ENCODE results near the gene SH3TC1. TPM values are rescaled to one million over a fixed set of nuclear protein-coding genes. Genes with fewer than 3 reads are reported as not detected.
A peak's percentile ranks its signal among the peaks of the same experiment; 100 is the strongest.

SH3TC1 gene
- total RNA-seq (2014; rRNA removed; shearing (Covaris generic)), result 21.5 and 28.9 TPM in 2 replicates

DNA sequence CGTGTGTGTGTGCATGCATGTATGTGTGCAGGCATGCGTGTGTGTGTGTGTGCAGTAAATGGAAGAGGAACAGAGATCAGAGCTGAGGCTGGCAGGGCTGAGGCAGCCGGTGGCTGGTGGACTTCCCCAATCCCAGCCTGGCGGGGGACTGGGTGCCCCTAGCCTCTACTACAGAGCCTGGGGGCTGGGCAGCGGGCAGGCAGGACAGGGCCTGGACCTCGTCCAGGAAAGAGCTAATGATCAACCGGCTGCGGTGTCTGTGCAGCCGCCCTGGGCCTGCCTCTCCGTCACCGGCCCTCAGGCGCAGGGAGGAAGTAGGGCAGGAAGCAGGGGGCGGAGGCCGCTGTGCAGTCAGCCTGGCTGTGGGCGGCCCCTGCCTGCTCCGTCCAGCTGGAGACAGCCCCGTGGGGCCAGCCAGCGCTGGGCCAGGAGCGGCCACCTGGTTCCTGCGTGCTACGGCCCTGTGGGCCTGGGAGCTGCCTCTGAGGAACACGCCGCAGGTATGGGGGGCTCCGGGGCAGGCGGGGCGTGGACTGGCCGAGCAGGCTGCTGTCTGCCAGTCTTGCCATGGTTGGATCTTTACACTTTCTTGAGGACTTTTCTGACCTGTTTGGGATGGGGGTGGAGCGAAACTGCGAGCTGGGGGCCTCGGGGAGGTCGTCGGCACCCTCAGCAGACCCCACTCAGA lies at the start of gene SH3TC1:
Gene SH3TC1 (plus strand): TSS at position 385 of the 688 bp plus-strand sequence. CDS start 5,905 bp downstream, outside the sequence.
- Histone ChIP-seq H3K4me1 (peaks cover 20% of the 10 kb centered on the region), H3K36me3 (no peaks in the 10 kb centered on the region), H3K9me3 (replicated peaks) (no peaks in the 10 kb centered on the region), H3K27me3 (no peaks in the 10 kb centered on the region), H3K4me3 (peak within 1 kb of the TSS; percentile 59), H3K27ac (no peak within 1 kb of the TSS; the same call in 1 of the 2 replicates)
- peak; percentile 87 to 91 for DNase-seq

DNA sequence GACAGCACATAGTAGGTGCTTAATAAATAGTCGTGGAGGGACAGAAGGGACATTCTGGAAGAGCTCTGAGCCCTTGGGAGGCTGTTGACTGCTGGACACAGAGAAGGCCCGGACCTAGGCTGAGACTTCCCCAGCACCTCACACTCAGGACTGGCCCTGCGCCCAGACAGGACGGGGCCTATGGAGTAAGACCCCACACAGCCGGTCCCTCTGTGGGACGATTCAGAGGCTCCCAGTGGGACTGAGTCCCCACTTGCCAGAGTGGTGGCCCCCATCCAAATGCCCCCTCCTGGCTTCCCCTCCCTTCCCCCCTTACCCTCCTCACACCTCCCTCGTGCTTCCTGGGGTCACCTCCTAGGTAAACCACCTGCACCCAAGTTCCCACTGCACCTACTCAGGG lies 49.4 kb upstream of the SH3TC1 start:
- DNase-seq, result no peak
- Histone ChIP-seq H3K4me1 (peaks cover 2% of the 10 kb centered on the region; the same call in 1 of the 2 replicates), H3K4me3 (no peak overlapping the region), H3K36me3 (no peaks in the 10 kb centered on the region), H3K27me3 (peaks cover 7% of the 10 kb centered on the region), H3K9me3 (replicated peaks) (no peaks in the 10 kb centered on the region), H3K27ac (no peak overlapping the region)

DNA sequence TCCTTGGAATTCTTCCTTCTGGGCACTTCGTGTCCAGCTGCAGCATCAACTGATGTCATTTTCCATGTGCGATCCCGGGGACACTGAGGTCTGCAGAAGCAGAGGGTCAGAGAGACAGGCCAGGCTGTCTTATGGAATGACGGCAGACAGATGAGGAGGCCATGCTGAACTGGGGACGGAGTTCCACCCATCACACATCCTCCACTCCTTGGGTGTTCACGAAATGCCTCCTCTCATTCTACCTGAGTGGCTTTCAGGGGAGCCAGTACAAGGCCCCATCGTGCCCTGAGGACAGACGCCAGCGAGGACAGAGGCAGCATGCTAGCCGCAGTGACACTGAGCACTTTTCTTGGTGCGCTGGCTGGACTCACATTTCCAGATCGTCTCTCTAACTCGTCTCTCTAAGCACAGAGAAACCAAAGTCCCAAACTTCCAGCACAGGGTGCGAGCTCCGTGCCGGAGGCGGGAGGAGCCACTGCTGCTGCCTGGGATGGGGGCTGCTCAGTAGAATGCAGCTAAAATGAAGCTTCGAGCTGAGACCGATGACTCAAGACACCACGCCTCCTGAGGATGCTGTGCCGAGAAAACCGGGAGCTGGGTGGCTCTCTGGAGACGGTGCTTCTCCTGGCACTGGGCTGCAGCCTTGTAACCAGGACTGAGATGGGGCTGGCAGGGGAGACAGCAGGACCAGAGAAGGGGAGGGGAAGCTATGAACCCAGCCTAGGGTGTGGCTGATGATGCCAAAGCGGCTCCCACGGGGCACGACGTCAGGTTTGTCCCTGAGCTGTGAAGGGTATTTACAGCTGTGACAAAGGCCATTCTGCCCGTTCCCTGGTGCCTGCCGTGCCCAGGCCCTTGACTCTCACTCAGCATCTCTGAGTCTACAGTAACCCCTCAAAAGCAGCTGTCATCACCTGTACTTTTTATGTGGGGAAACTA lies 48.7 kb upstream of the SH3TC1 start:
- Histone ChIP-seq H3K27me3 (peaks cover 8% of the 10 kb centered on the region), H3K36me3 (no peaks in the 10 kb centered on the region), H3K4me3 (no peak overlapping the region), H3K27ac (no peak overlapping the region), H3K9me3 (replicated peaks) (no peaks in the 10 kb centered on the region), H3K4me1 (peaks cover 5% of the 10 kb centered on the region; the same call in 1 of the 2 replicates)
- no peak for DNase-seq

DNA sequence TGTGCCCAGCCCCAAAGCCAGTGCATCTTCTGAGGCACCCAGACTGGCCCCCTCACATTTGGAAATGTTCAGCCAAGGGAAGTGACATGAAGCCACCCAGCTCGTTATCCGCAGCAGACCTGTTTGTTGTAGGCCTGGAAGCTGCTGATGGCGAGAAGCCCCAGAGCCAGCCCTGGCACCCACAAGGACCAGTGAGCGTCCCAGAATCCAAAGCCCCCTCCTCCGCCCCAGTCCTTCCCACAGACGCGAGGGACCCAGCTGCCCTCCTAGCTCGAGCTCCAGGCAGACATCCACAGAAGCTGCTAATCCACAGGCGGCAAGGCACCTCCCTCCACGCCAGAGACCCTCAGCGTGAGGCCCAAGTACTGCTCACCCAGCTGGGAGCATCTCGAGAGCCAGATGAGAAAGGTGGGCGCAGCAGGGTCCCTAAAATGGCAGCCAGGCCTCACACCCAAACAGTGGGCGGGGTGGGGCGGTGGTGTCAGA lies 47.9 kb upstream of the SH3TC1 start:
- Histone ChIP-seq H3K27me3 (peaks cover 8% of the 10 kb centered on the region), H3K4me3 (no peak overlapping the region), H3K36me3 (no peaks in the 10 kb centered on the region), H3K27ac (no peak overlapping the region), H3K4me1 (peaks cover 5% of the 10 kb centered on the region; the same call in 1 of the 2 replicates), H3K9me3 (replicated peaks) (no peaks in the 10 kb centered on the region)
- no peak for DNase-seq

DNA sequence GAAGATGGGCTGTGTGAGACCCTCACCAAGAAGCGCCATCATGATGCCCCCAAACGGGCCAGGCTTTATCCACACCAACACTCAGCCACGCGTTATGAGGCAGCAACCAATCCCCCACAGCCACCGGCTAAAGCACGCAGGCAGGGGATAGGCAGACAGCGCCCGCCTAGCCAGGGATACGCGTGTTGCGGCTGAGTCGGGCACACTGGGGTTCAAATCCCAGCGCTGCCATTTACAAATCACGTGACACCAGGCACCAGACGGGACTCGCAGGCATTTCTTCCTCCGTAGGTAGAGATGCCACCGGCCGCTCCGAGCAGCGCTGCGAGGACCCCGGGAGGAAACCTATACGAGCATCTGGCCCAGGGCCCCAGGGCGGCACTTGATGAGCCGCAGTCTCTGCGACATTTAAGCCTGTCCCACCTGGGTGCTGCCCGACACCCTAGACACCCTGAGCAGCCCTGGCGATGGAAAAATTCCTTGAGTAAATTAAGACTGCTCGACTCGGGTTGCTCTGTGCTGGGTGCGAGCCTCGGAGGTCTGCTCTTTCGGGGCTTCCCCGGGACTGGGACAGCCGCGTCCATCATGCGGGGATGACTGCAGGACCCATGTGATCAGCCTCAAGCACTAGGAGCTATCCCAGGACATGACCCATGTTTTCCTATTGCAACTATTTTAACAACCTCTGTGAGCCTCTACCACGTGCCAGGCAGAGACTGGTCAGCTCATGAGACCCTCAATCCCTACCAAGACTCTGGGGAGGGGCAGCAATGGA lies 46.8 kb upstream of the SH3TC1 start:
- Histone ChIP-seq H3K9me3 (replicated peaks) (no peaks in the 10 kb centered on the region), H3K27me3 (peaks cover 8% of the 10 kb centered on the region), H3K36me3 (no peaks in the 10 kb centered on the region), H3K4me3 (no peak overlapping the region), H3K27ac (no peak overlapping the region), H3K4me1 (peaks cover 11% of the 10 kb centered on the region)
- no peak for DNase-seq

DNA sequence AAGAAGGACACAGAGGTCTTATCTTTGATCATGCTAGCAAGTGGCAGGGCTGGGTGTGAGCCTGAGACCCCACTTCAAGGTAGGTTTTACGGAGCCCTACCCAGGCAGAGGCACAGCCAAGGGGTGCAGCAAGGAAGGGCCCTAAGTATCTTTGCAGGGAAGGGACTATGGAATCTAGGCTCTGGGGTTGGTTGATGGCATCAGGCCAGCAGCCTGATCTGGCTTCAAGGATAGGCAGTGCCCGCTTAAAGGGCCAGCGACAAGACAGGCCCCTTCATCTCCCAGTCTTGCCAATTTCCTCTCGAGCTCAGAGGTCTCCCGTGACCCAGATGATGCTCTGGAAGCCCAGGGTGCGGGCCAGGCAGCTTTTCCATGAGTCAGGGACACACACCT lies 46.2 kb upstream of the SH3TC1 start:
- Histone ChIP-seq H3K4me3 (no peak overlapping the region), H3K9me3 (replicated peaks) (no peaks in the 10 kb centered on the region), H3K27me3 (peaks cover 8% of the 10 kb centered on the region), H3K36me3 (no peaks in the 10 kb centered on the region), H3K27ac (no peak overlapping the region), H3K4me1 (peaks cover 9% of the 10 kb centered on the region)
- DNase-seq, result no peak

DNA sequence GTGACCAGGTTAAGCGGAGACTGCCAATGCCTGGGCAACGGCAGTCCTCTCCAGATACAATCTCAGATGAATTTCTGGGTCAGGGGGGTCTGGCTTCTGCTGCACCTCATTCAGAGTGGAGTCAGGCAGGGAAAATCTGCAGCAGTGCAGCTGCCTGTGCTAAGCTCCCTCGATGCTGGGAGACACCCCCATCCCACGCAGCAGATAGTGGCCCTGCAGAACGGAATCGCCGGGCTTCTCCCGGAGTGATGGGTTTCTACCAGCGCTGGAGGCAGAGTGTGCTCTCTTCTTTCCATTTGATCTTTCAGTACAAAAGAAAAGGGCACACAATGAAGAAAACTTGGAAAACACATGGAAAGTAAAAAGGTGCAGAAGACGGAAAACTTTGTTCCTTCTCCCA lies 45.6 kb upstream of the SH3TC1 start:
- Histone ChIP-seq H3K27ac (no peak overlapping the region), H3K4me3 (no peak overlapping the region), H3K4me1 (peaks cover 9% of the 10 kb centered on the region), H3K27me3 (peaks cover 8% of the 10 kb centered on the region), H3K9me3 (replicated peaks) (no peaks in the 10 kb centered on the region), H3K36me3 (no peaks in the 10 kb centered on the region)
- no peak for DNase-seq

DNA sequence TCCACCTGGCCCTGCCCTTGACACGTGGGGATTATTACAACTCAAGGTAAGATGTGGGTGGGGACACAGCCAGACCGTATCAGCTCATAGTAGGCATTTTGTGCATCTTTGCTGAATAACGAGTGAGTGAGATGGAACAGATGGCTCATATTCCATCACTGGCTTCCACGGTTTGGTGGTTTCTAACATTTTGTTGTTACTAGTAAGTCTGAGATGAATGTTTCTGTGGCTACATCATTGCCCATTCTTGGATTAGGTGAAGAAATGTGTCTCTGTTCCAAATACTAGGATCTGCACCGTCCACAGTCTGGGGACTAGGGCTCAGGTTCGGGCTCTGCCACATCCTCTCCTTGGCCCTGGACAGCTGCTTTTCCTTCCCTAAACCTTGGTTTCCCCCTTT lies 44.0 kb upstream of the SH3TC1 start:
- Histone ChIP-seq H3K4me1 (peaks cover 9% of the 10 kb centered on the region), H3K27me3 (peaks cover 10% of the 10 kb centered on the region; the same call in 1 of the 2 replicates), H3K36me3 (no peaks in the 10 kb centered on the region), H3K27ac (no peak overlapping the region), H3K9me3 (replicated peaks) (no peaks in the 10 kb centered on the region), H3K4me3 (no peak overlapping the region)
- DNase-seq, result no peak

DNA sequence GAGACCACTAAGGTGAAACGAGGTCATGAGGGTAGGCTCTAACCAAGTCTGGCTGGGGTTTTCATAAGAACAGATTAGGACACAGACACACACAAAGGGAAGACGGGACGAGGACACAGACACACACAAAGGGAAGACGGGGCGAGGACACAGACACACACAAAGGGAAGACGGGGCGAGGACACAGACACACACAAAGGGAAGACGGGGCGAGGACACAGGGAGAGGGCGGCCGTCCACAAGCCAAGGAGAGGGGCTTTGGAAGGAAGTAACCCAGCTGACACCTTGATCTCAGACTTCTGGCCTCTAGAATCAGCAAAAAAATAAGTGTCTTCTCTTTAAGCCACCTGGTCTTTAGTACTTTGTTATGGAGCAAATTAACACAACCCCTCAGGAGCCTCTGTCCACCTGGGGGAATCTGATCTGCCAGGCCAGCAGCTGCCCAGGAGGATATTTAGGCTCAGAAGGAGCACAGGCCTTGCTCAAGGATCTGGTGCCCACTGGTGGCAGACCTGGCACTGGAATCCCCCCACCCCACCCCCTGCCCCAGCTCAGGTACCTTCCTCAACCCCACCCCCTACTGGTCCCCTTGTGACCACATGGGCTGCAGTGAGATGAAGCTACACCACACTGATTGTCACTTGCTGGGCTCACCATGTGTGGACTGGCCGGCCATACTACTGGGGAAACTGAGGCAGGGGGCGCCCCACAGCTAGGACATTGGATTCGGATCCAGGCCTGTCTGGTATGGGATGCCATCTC lies 43.2 kb upstream of the SH3TC1 start:
- no peak overlapping the region for H3K4me3 ChIP-seq
- peaks cover 9% of the 10 kb centered on the region for H3K4me1 ChIP-seq
- H3K9me3 ChIP-seq (replicated peaks), result no peaks in the 10 kb centered on the region
- no peaks in the 10 kb centered on the region for H3K36me3 ChIP-seq
- no peak for DNase-seq
- peaks cover 11% of the 10 kb centered on the region; the same call in 1 of the 2 replicates for H3K27me3 ChIP-seq
- no peak overlapping the region for H3K27ac ChIP-seq

DNA sequence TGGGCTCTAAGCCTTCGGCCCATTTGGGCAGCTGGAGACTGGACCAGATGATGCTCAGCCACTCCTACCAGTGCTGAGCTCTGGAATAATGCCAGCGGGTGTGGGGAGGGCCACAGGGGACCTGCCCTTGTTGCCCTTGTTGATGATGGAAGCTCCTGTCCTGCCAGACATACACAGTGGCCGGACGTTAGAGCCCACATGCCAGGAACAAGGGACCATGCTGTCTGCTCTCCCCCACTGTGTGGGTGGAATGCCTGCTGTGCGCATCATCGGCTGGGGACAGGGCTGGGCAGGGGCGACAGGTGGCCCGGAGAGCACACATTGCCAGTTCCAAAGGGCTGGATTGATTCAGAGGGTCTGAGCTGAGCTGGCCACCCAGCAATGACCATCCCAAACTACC lies 42.5 kb upstream of the SH3TC1 start:
- no peaks in the 10 kb centered on the region for H3K9me3 ChIP-seq (replicated peaks)
- H3K36me3 ChIP-seq, result no peaks in the 10 kb centered on the region
- peaks cover 9% of the 10 kb centered on the region for H3K4me1 ChIP-seq
- H3K4me3 ChIP-seq, result no peak overlapping the region
- H3K27ac ChIP-seq, result no peak overlapping the region
- peak in 1 of 2 experiments; percentile 28 for DNase-seq
- peaks cover 11% of the 10 kb centered on the region; the same call in 1 of the 2 replicates for H3K27me3 ChIP-seq

DNA sequence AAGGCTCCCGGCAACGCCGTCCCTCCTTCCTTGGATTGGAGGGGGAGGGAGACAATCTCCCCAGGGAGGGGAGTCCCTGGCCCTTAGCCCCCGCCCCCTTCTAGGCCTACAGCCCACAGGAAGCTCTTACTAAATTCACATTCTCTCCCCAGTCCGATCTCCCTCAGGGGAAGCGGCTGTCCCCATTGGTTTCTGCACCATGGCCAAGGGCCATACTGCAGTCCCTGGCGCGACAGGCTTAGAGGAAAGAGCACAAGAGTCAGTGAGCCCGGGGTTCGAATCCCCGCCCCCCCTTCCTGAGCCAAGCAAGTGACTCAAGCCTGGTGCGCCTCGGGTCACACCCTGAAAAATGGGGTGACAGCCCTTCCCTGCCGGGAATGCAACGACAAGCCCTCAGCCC lies 41.6 kb upstream of the SH3TC1 start:
- Histone ChIP-seq H3K36me3 (no peaks in the 10 kb centered on the region), H3K4me3 (no peak overlapping the region), H3K27me3 (peaks cover 11% of the 10 kb centered on the region; the same call in 1 of the 2 replicates), H3K4me1 (peaks cover 9% of the 10 kb centered on the region), H3K27ac (no peak overlapping the region), H3K9me3 (replicated peaks) (no peaks in the 10 kb centered on the region)
- DNase-seq, result no peak

DNA sequence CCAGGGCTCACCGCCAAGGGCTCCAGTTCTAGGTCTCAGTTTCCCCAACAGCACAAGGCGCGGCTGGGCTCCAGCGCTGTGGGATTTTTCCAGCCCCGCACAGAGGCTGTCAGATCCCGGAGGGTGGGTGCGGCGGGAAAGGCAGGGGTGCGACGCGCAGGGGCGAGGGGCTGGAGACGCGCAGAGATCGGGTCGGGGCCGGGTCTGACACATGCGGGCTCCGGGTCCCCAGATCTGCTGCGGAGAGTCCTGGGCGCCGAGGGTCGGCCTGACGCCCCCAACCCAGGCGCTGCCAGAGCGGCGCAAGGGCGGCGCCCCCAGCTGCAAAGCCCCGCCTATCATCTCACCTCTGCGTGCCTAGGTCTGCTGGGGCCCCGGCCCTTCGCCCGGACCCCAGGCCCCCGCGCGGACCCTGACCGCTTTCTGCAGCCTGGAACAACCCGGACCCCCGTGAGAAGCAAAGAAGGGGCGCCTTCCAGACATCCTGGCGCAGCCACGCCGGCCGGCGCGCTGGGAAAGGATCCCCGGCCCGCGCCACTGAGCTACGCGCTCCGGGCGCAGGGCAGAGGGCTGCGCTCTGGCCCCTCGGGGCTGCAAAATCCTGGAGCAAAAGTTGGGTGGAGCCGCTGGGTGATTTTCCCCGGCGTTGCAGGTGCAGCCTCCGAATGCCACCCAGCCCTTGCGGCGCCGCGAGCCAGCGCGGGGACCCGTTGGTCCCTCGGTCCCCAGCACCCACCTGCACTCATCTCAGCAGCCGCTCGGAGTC lies 41.0 kb upstream of the SH3TC1 start:
- no peaks in the 10 kb centered on the region for H3K9me3 ChIP-seq (replicated peaks)
- peaks cover 16% of the 10 kb centered on the region for H3K27me3 ChIP-seq
- H3K4me1 ChIP-seq, result peaks cover 9% of the 10 kb centered on the region
- peak overlapping the region; percentile 34 for H3K4me3 ChIP-seq
- no peaks in the 10 kb centered on the region for H3K36me3 ChIP-seq
- no peak overlapping the region for H3K27ac ChIP-seq
- no peak for DNase-seq
